NCI-H187 treated with DMSO at 0.1 percent for 48 hours (cell line): ENCODE measurements around the gene MRPL33.

Source experiments
- DNase-seq: peaks from one replicate; lab custom pipeline; 2025; lab: John Stamatoyannopoulos, UW

Gene MRPL33

DNA sequence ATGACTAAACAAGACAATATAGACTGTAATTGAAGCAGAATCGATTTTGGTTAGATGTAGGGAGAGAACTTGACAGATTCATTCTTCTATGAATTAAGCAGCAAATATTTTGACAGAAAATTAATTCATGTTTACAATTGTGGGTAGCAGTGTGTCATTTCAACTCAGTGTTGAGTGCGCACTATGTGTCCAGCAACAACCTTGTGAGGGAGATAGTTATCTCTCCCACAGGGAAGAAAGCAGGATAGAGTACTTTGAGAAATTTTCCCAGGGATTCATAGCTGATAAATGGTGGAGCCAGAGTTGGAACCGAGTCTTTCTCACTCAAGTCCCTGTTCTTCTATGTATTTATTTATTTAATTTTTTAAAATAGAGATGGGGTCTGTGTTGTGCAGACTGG, 5.2 kb downstream of the MRPL33 start:
- DNase-seq, result no peak

- DNase-seq, result no peak
These were observed 8.0 kb downstream of the MRPL33 start for GRCh38 chr2:27779417-27780055.

GRCh38 chr2:27781496-27781895, 10.0 kb downstream of the MRPL33 start:
- no peak for DNase-seq

DNA sequence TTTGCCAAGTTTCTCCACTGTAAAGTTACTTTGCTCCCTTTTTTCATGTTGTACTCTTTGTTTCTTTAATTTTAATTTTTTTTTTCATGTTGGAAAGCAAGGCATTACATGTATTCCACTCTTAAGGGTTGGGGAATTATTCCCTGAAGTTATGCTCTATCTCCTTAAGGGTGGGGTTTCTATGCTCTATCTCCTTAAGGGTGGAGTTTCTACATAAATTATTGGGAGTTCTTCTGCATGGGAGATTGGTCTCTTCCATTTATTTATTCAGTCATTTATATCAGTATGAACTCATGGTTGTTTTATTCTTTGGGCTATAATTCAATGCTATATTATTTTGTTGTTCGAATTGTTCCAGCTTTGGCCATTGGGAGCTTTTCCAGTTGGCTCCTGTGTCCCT, 11.2 kb downstream of the MRPL33 start:
- DNase-seq, result no peak

DNA sequence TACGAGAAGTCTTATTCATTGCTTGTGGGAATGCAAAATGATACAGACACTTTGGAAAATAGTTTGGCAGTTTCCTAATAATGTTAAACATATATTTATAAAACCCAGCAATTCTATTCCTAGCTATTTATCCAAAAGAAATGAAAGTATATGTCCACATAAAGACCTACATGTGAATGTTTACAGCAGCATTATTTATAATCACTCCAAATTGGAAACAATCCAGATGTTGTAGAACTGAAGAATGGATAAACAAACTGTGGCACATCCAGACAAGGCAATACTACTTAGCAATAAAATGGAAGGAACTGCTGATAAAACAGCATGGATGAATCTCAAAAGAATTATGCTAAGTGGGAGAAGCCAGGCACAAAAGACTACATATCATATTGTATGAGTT, 19.3 kb downstream of the MRPL33 start:
- no peak for DNase-seq

- DNase-seq, result no peak
These were observed 21.2 kb downstream of the MRPL33 start for GRCh38 chr2:27792759-27793158.

DNA sequence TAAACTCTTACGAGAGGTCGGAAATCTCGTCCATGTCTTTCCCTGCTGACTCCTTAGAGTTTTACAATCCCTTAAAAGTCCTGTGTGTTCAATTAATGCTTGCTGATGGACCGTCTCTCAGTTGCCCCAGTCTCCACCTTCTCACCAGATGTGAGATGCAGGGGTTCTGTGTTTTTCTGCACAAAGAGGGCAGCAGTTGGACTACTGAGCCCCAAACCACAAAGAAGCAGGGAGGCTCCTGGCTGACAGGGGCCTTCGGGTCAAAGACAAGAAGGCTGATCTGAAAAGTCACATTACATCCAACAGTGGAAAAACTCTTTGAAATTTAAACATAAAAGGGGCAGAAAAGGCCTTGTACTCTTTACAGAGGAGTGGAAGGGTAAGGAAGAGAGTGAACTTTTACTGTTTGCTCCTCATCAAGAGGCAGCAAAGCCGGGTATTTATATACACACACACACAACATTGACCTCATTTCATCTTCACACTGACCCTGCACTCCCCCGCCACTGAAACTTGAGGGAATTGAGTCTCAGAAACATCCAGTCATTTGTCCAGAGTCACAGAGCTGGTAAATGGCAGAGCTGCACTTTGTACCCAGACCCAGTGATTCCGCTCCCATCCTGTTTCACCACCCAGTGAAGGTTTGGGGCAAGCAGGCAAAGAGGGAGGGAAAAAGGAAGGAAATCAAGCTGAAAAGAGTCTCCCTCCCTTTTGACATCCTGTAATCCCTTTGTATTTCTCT, 23.7 kb downstream of the MRPL33 start:
- no peak for DNase-seq

GRCh38 chr2:27795868-27796277, 24.4 kb downstream of the MRPL33 start:
- DNase-seq, result no peak

- DNase-seq, result no peak
These were observed 25.6 kb downstream of the MRPL33 start for GRCh38 chr2:27796791-27797765.

- no peak for DNase-seq
These were observed 26.3 kb downstream of the MRPL33 start for GRCh38 chr2:27797841-27798240.

- no peak for DNase-seq
These were observed 27.0 kb downstream of the MRPL33 start for GRCh38 chr2:27798486-27798885.

DNA sequence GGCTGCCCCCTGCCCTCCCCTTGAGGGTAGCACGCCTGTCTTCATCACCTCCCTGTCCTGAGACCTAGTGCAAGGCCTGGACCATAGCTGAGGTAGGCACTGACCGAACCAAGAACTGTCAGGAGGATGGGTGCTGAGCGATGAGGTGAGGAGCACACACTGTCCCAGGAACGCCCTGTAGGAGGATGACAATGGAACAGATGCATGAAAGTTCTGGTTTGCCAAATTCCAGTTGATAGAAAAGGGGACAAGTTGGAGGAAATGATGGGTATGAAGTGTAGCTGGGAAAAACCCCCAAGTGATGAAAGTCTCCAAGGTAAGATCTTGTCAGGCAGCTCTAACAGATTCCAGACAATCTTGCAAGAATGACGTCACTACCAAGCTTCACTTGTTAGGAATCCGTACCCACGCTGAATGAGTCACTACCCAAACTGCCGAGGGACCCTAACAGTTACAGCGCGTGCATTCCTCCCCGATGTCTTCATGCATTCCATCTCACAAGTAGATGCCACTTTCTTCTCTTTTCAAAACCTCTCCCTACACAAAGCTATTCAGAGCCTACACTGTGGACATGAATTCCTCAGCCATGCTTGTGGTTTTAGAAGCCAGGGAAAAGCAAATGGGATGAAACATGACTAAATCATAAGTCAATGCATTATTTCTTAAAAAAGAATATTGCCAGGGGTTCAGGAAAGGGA, 27.6 kb downstream of the MRPL33 start:
- DNase-seq, result no peak

DNA sequence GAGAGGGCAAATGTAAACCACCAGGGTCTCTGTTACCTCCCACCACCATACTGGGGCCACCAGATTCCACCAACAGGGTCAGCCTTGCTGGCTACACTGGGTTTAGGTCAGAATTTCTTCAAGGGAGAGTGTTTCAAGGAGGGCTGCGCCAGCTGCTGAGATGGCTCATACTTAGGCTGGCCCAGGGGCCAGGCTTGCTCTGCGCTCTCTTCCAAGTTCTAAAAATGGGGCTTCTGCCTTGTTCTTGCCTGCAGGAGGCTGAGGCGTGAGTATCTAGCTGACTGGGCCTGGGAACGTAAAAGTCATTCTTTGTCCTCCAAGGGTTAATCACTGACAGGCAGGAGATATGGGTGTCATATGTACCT, 28.1 kb downstream of the MRPL33 start:
- no peak for DNase-seq

GRCh38 chr2:27800856-27801255, 29.3 kb downstream of the MRPL33 start:
- DNase-seq, result no peak

- no peak for DNase-seq
These were observed 31.0 kb downstream of the MRPL33 start for GRCh38 chr2:27802547-27802946.

- DNase-seq, result no peak
These were observed 31.5 kb downstream of the MRPL33 start for GRCh38 chr2:27803046-27803445.

DNA sequence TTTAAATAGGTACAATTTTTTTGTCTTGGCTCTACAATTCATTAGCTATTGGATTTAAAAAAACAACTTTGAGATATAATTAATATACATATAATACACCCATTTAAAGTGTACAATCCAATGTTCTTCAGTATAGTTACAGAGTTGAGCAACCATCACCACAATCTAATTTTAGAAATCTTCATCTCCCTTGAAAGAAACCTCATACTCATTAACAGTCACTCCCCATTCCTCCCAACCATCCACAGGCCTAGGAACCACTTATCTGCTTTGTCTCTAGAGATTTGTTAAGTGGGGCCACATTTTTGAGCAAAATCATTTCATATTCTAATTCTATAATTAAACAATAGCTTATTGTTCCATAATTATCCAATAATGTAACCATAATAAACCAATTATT, 32.6 kb downstream of the MRPL33 start:
- no peak for DNase-seq

DNA sequence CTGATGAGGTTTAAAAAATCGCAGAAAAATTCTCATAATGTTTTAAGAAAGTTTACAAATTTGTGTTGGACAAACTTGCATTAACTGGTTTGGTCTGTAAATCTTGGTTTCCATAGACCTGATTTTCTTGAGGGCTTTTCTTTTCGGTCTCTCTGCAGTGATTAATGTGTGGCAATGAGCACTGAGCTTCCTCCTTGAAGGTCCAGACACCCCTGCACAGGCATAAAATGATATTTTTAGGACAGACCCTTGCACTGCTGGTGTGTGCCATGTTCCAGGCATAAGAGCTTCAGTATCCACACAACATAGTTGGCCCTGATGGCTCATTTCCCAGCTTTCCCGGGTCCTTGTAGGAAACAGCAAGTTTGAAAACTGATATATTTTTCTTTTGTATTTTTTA, 33.7 kb downstream of the MRPL33 start:
- no peak for DNase-seq

DNA sequence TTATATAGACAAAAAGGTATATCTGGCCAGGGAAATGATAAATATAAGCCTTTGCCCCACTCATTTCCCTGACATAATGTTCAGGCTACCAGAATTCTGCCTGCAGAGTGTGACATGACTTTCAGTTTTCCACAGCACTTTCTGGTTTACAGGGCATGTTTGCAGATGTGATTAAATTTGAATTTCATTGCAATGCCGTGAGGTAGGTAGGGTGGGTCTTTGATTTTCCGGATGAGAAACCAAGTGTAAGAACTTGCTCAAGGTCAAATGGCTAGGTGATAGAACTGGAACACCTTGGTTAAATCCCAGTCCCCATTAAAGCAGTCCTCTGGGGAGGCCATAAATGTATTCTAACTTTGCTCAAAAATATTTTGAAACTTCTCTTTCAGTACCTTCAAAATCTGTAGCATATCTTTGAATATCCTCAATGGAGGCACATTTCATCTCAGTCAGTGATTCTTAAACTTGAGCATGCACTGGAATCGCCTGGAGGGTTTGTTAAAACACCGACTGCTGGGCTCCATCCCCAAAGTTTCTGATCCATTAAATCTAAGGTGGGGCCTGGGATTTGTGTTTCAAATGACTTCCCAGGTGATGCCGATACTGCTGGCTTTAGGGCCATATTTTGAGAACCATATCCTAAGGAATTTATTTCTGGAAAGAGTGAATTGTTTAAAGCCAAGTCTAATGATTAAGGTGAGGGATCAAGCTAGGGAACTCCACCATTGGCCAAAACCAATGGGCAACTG, 35.0 kb downstream of the MRPL33 start:
- DNase-seq, result no peak

- no peak for DNase-seq
These were observed 36.0 kb downstream of the MRPL33 start for GRCh38 chr2:27807476-27807875.

- no peak for DNase-seq
These were observed 36.9 kb downstream of the MRPL33 start for GRCh38 chr2:27808418-27808817.
